SK-N-SH (cell line): ENCODE measurements around the gene CHRND. TPM values are rescaled to one million over a fixed set of nuclear protein-coding genes. Genes with fewer than 3 reads are reported as not detected.
A peak's percentile ranks its signal among the peaks of the same experiment; 100 is the strongest.

Source experiments
- CTCF ChIA-PET: fragments of 300-600, 350-600 bp; formaldehyde crosslinking; extraction: SDS; loops from one replicate; lab custom pipeline; 2021; lab: Yijun Ruan, JAX
- POLR2A ChIA-PET: fragments of 350-600 bp; sonication (Branson Sonifier 250); formaldehyde crosslinking; extraction: SDS; loops from one replicate; lab custom pipeline; 2020; ENCODE audit warnings: antibody characterized with exemption, inconsistent platforms; lab: Yijun Ruan, JAX
- DNase-seq: peaks from one replicate; pipeline ENCODE4 v3.0.0; 2012
- H2AFZ ChIP-seq: fragments of 200-600 bp; sonication (generic); 2 replicates; pipeline ENCODE4 v1.8.1; 2016; ENCODE audit warnings: antibody characterized with exemption, mild to moderate bottlenecking, low read depth
- H3F3A ChIP-seq: fragments of 200-600 bp; sonication (generic); replicated peaks from 2 replicates; pipeline ENCODE3; 2016; ENCODE audit warnings: antibody characterized with exemption, mild to moderate bottlenecking; ENCODE audit not compliant: insufficient read depth
- H3K27ac ChIP-seq, 2 experiments: fragments of 200-500 bp in 1 of 2; fragments of 200-600 bp in 1 of 2; sonication (Bioruptor generic) in 1 of 2; sonication (generic), shearing (Covaris generic) in 1 of 2; 2 replicates each; pipeline versions ENCODE4 v1.5.1 to v1.6.1; 2014 to 2016; ENCODE audit warnings: low read depth in 2 of 2, inconsistent platforms in 1 of 2, low read length in 1 of 2, mild to moderate bottlenecking in 1 of 2, mixed read lengths in 1 of 2
- H3K27me3 ChIP-seq: fragments of 200-600 bp; sonication (generic), shearing (Covaris generic); 2 replicates; pipeline ENCODE4 v1.6.1; 2016; ENCODE audit warnings: mixed run types; ENCODE audit not compliant: insufficient read depth
- H3K36me3 ChIP-seq, 2 experiments: fragments of 200-500 bp in 1 of 2; fragments of 200-600 bp in 1 of 2; sonication (Bioruptor generic) in 1 of 2; sonication (generic) in 1 of 2; replicated peaks in 1 of 2; 2 replicates each; pipeline versions ENCODE3 to v1.5.1; 2014 to 2016; ENCODE audit warnings: low read length in 1 of 2, mild to moderate bottlenecking in 1 of 2; ENCODE audit not compliant: insufficient read depth in 2 of 2, control insufficient read depth in 1 of 2
- H3K4me1 ChIP-seq, 2 experiments: fragments of 200-500 bp in 1 of 2; fragments of 200-600 bp in 1 of 2; sonication (Bioruptor generic) in 1 of 2; sonication (generic), shearing (Covaris generic) in 1 of 2; 2 replicates each; pipeline versions ENCODE4 v1.5.1 to v1.6.1; 2014 to 2016; ENCODE audit warnings: low read depth in 1 of 2, low read length in 1 of 2, mixed run types in 1 of 2; ENCODE audit not compliant: insufficient read depth in 2 of 2, control insufficient read depth in 1 of 2
- H3K4me2 ChIP-seq: fragments of 200-600 bp; sonication (generic), shearing (Covaris generic); 2 replicates; pipeline ENCODE4 v1.6.1; 2017; ENCODE audit warnings: mixed run types
- H3K4me3 ChIP-seq, 2 experiments: fragments of 200-500 bp in 1 of 2; fragments of 200-600 bp in 1 of 2; sonication (Bioruptor generic) in 1 of 2; sonication (generic), shearing (Covaris generic) in 1 of 2; 2 replicates each; pipeline versions ENCODE4 v1.5.1 to v1.8.1; 2014 to 2016; ENCODE audit warnings: low read depth in 2 of 2, inconsistent platforms in 1 of 2, low read length in 1 of 2, mild to moderate bottlenecking in 1 of 2, mixed read lengths in 1 of 2, moderate library complexity in 1 of 2
- H3K79me2 ChIP-seq: fragments of 200-600 bp; sonication (generic); 2 replicates; pipeline ENCODE4 v1.8.1; 2017; ENCODE audit warnings: mild to moderate bottlenecking; ENCODE audit not compliant: insufficient read depth
- H3K9ac ChIP-seq: fragments of 200-600 bp; sonication (generic); 2 replicates; pipeline ENCODE4 v1.6.1; 2017; ENCODE audit warnings: mixed run types
- H3K9me2 ChIP-seq: fragments of 200-600 bp; sonication (generic); 2 replicates; pipeline ENCODE4 v1.6.1; 2017; ENCODE audit warnings: mixed run types
- H3K9me3 ChIP-seq: fragments of 200-600 bp; sonication (generic); 2 replicates; pipeline ENCODE4 v1.6.1; 2017; ENCODE audit warnings: mixed run types, mild to moderate bottlenecking, moderate library complexity
- H4K20me1 ChIP-seq: fragments of 200-600 bp; sonication (generic); 2 replicates; pipeline ENCODE4 v1.6.1; 2017; ENCODE audit warnings: mild to moderate bottlenecking, mixed run types; ENCODE audit not compliant: insufficient read depth
- CHD2 ChIP-seq: fragments of 150-350 bp; IDR thresholded peaks from 2 replicates; pipeline ENCODE4 v1.6.1; 2018; ENCODE audit warnings: low read length; ENCODE audit not compliant: partially characterized antibody
- EP300 ChIP-seq, 2 experiments: IDR thresholded peaks; 2 replicates each; pipeline versions ENCODE4 v1.4.0 to v1.6.1; 2012; ENCODE audit warnings: borderline replicate concordance in 1 of 2, low read depth in 1 of 2, low read length in 1 of 2
- FOSL2 ChIP-seq: IDR thresholded peaks from 2 replicates; pipeline ENCODE4 v1.4.0; 2012; ENCODE audit warnings: low read depth, mild to moderate bottlenecking, moderate library complexity, borderline replicate concordance
- GATA2 ChIP-seq: sonication (generic); formaldehyde crosslinking; IDR thresholded peaks from 2 replicates; pipeline ENCODE4 v1.5.0; 2020; ENCODE audit warnings: mild to moderate bottlenecking, missing genetic modification reagents
- JUND ChIP-seq: IDR thresholded peaks from 2 replicates; pipeline ENCODE4 v1.4.0; 2012
- MXI1 ChIP-seq: IDR thresholded peaks from 2 replicates; pipeline ENCODE4 v1.6.1; 2012; ENCODE audit warnings: mild to moderate bottlenecking, low read depth, low read length, improper control_type of control experiment
- NFIC ChIP-seq: IDR thresholded peaks from 2 replicates; pipeline ENCODE4 v1.4.0; 2012; ENCODE audit warnings: borderline replicate concordance
- RAD21 ChIP-seq: IDR thresholded peaks from 2 replicates; pipeline ENCODE4 v1.6.1; 2012; ENCODE audit warnings: mild to moderate bottlenecking, low read length
- RCOR1 ChIP-seq: fragments of 150-350 bp; IDR thresholded peaks from 2 replicates; pipeline ENCODE4 v1.6.1; 2017; ENCODE audit warnings: antibody characterized with exemption, low read length
- RXRA ChIP-seq: IDR thresholded peaks from 2 replicates; pipeline ENCODE4 v1.4.0; 2012; ENCODE audit warnings: low read depth, mild to moderate bottlenecking, borderline replicate concordance
- SIN3A ChIP-seq: IDR thresholded peaks from 2 replicates; pipeline ENCODE4 v1.6.1; 2012; ENCODE audit warnings: low read depth, mild to moderate bottlenecking, low read length, moderate library complexity, borderline replicate concordance
- TAF1 ChIP-seq: IDR thresholded peaks from 2 replicates; pipeline ENCODE4 v1.6.1; 2012; ENCODE audit warnings: low read depth, mild to moderate bottlenecking, low read length, moderate library complexity, borderline replicate concordance
- YY1 ChIP-seq: IDR thresholded peaks from 2 replicates; pipeline ENCODE4 v1.4.0; 2012; ENCODE audit warnings: low read depth, mild to moderate bottlenecking
- WGBS: methylation state at CpG from one replicate; pipeline ENCODE4 v1.1.6; 2017; ENCODE audit warnings: low lambda C conversion rate; 5-methylcytosine and 5-hydroxymethylcytosine counted together
- polyA plus RNA-seq, 3 experiments: library from polyadenylated mRNA; depleted of rRNA; stranded (reverse); fragments of >200 nt; gene quantifications; 2 replicates each; pipeline ENCODE4 v1.2.3, GENCODE V29; 2012
- TF ChIP-seq, protein P1 (sequence below): IDR thresholded peaks from 2 replicates; pipeline ENCODE4 v1.4.0; 2012; ENCODE audit warnings: low read depth, borderline replicate concordance
- TF ChIP-seq, protein P2 (sequence below): IDR thresholded peaks from 2 replicates; pipeline ENCODE4 v1.6.1; 2012; ENCODE audit warnings: mild to moderate bottlenecking, low read depth, low read length, moderate library complexity
- TF ChIP-seq, protein P3 (sequence below): fragments of 150-350 bp; IDR thresholded peaks from 2 replicates; pipeline ENCODE4 v1.6.1; 2016; ENCODE audit warnings: mild to moderate bottlenecking, low read depth, low read length
- TF ChIP-seq, protein P4 (sequence below): IDR thresholded peaks from 2 replicates; pipeline ENCODE4; 2012

The CHRND gene
- polyA plus RNA-seq, 1 of the 3 experiments (the other 2 are of a cell fraction), result 0.12 TPM

DNA sequence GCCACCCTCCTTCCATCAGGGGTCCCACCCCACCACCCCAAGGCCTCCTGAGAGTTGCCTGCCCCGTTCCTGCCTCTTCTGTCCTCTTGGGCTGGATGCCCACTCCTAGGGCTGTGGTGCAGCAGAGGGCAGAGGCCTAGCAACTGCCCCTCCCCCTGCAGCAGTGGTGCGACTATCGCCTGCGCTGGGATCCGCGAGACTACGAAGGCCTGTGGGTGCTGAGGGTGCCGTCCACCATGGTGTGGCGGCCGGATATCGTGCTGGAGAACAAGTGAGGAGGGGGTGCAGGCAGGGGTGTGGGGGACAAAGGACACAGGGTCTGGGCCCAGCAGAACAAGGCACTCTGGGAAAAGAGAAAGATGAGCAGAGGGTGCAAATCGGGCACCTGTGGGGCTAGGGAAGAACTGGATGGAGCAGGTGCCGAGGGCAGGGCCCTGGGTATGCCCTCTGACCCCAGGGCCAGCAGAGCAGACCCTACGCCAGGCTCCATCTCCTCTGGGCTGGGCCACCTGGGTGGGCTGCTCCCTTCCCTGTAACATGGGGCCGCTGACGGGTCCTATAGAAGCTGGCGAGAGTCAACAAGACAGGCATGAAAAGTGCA is 14.6 kb downstream of the CHRND start:
- WGBS, result 90% methylated on average over 14 of the region's 17 CpGs

DNA sequence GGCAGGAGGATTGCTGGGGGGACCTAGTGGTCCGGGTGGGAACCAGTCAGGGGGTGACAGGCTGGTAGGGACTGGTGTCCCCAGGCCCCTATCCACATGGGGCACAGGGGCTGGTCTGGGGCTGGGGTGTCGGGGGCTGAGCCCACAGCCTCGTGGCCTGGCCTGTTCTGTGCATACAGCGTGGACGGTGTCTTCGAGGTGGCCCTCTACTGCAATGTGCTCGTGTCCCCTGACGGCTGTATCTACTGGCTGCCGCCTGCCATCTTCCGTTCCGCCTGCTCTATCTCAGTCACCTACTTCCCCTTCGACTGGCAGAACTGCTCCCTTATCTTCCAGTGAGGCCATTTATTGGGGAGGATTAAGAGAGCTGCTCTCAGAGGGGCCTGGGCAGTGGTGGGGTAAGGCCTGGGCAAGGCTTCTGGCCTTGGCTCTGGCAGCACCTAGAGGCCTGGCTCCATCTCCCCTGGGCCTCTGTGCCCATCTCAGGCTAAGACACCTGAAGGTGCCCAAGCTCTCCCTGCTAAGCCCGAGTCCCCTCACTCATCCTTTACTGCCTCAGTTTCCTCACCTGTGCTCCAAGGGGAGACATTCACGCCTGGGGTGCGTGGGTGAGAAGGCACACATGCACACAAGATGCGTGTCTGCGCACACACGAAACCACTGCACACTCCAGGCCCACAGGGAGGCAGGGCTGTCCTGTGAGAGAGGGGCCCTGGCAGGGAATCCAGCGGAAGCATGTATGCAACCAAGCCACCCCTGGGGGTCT is 15.4 kb downstream of the CHRND start:
- no peak overlapping the region for H3K9ac ChIP-seq
- DNase-seq, result peak; percentile 42
- 87% methylated on average over 13 of the region's 19 CpGs for WGBS
- no peak overlapping the region for H2AFZ ChIP-seq
- no peaks in the 10 kb centered on the region for H4K20me1 ChIP-seq
- H3K27ac ChIP-seq, result no peak overlapping the region
- no peaks in the 10 kb centered on the region for H3K36me3 ChIP-seq
- ChIA-PET POLR2A (interaction anchor here (0.8 kb wide), 1 partner anchor 9 kb away, joined by 3 read pairs; the partner anchor contains the start of genes EIF4E2 and TIGD1), CTCF (interaction anchor here (1.6 kb wide), 1 partner anchor 19 kb away, joined by 4 read pairs; no protein-coding TSS in a partner anchor)
- no peaks in the 10 kb centered on the region; a peak in 1 of 4 replicates for H3K4me1 ChIP-seq
- H3K4me3 ChIP-seq, result no peak overlapping the region
- peaks cover 5% of the 10 kb centered on the region for H3K79me2 ChIP-seq
- H3K9me2 ChIP-seq, result no peaks in the 10 kb centered on the region
- no peaks in the 10 kb centered on the region for H3K9me3 ChIP-seq
- H3F3A ChIP-seq, result no peaks in the 10 kb centered on the region
- no peak overlapping the region for H3K4me2 ChIP-seq
- no peaks in the 10 kb centered on the region for H3K27me3 ChIP-seq
- TF ChIP-seq SIN3A (no peak), EP300 (IDR thresholded peaks at IDR 0.05; ENCODE audit: borderline replicate concordance in 1 of 2, low read depth in 1 of 2, low read length in 1 of 2) (no peak), RAD21 (no peak), GATA2 (CRISPR knock-in tag) (no peak), JUND (no peak), FOSL2 (no peak)
- TF ChIP-seq, protein P1, sequence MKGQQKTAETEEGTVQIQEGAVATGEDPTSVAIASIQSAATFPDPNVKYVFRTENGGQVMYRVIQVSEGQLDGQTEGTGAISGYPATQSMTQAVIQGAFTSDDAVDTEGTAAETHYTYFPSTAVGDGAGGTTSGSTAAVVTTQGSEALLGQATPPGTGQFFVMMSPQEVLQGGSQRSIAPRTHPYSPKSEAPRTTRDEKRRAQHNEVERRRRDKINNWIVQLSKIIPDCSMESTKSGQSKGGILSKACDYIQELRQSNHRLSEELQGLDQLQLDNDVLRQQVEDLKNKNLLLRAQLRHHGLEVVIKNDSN, result no peak
- TF ChIP-seq, protein P2, sequence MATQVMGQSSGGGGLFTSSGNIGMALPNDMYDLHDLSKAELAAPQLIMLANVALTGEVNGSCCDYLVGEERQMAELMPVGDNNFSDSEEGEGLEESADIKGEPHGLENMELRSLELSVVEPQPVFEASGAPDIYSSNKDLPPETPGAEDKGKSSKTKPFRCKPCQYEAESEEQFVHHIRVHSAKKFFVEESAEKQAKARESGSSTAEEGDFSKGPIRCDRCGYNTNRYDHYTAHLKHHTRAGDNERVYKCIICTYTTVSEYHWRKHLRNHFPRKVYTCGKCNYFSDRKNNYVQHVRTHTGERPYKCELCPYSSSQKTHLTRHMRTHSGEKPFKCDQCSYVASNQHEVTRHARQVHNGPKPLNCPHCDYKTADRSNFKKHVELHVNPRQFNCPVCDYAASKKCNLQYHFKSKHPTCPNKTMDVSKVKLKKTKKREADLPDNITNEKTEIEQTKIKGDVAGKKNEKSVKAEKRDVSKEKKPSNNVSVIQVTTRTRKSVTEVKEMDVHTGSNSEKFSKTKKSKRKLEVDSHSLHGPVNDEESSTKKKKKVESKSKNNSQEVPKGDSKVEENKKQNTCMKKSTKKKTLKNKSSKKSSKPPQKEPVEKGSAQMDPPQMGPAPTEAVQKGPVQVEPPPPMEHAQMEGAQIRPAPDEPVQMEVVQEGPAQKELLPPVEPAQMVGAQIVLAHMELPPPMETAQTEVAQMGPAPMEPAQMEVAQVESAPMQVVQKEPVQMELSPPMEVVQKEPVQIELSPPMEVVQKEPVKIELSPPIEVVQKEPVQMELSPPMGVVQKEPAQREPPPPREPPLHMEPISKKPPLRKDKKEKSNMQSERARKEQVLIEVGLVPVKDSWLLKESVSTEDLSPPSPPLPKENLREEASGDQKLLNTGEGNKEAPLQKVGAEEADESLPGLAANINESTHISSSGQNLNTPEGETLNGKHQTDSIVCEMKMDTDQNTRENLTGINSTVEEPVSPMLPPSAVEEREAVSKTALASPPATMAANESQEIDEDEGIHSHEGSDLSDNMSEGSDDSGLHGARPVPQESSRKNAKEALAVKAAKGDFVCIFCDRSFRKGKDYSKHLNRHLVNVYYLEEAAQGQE, result no peak

More for the DNA sequence above, 14.6 kb downstream of the CHRND start:
- Histone ChIP-seq H3K4me3 (no peak overlapping the region), H3K9ac (no peak overlapping the region), H3K27ac (no peak overlapping the region), H3K9me3 (no peaks in the 10 kb centered on the region), H3F3A (no peaks in the 10 kb centered on the region), H4K20me1 (no peaks in the 10 kb centered on the region), H3K79me2 (peaks cover 4% of the 10 kb centered on the region; the same call in 1 of the 2 replicates), H3K4me2 (no peak overlapping the region), H3K36me3 (no peaks in the 10 kb centered on the region), H3K4me1 (no peaks in the 10 kb centered on the region; a peak in 1 of 4 replicates), H2AFZ (no peak overlapping the region), H3K27me3 (no peaks in the 10 kb centered on the region), H3K9me2 (no peaks in the 10 kb centered on the region)
- TF ChIP-seq, protein P1, result no peak
- TF ChIP-seq RAD21 (no peak), YY1 (no peak), MXI1 (no peak), SIN3A (no peak), TAF1 (no peak), GATA2 (CRISPR knock-in tag) (no peak), NFIC (no peak), FOSL2 (no peak), CHD2 (no peak), RCOR1 (no peak), JUND (no peak), RXRA (no peak)
- TF ChIP-seq, protein P3, sequence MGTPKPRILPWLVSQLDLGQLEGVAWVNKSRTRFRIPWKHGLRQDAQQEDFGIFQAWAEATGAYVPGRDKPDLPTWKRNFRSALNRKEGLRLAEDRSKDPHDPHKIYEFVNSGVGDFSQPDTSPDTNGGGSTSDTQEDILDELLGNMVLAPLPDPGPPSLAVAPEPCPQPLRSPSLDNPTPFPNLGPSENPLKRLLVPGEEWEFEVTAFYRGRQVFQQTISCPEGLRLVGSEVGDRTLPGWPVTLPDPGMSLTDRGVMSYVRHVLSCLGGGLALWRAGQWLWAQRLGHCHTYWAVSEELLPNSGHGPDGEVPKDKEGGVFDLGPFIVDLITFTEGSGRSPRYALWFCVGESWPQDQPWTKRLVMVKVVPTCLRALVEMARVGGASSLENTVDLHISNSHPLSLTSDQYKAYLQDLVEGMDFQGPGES, result no peak
- TF ChIP-seq, protein P4, sequence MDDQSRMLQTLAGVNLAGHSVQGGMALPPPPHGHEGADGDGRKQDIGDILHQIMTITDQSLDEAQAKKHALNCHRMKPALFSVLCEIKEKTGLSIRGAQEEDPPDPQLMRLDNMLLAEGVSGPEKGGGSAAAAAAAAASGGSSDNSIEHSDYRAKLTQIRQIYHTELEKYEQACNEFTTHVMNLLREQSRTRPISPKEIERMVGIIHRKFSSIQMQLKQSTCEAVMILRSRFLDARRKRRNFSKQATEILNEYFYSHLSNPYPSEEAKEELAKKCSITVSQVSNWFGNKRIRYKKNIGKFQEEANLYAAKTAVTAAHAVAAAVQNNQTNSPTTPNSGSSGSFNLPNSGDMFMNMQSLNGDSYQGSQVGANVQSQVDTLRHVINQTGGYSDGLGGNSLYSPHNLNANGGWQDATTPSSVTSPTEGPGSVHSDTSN, result no peak
- CTCF ChIA-PET, result interaction anchor here (1.6 kb wide), 1 partner anchor 18 kb away, joined by 4 read pairs; no protein-coding TSS in a partner anchor
- DNase-seq, result no peak
- POLR2A ChIA-PET, result interaction anchor here (0.8 kb wide), 1 partner anchor 10 kb away, joined by 3 read pairs; the partner anchor contains the start of genes EIF4E2 and TIGD1
